MM.1S (cell line): ENCODE data around the gene ZDBF2.

Experiments used
- DNase-seq: peaks from one replicate; pipeline ENCODE4 v3.0.0-alpha.2; 2015
- H2AFZ ChIP-seq: fragments of 300-600 bp; sonication (generic); 2 replicates; pipeline ENCODE4 v1.6.0; 2016; ENCODE audit warnings: antibody characterized with exemption, low read length
- H3F3A ChIP-seq: fragments of 300-600 bp; sonication (generic); 2 replicates; pipeline ENCODE4 v1.6.1; 2016; ENCODE audit warnings: mild to moderate bottlenecking, antibody characterized with exemption, low read length, moderate library complexity, mixed read lengths; ENCODE audit not compliant: insufficient read depth
- H3K27ac ChIP-seq: fragments of 300-600 bp; sonication (generic); 2 replicates; pipeline ENCODE4 v1.5.1; 2016; ENCODE audit warnings: mild to moderate bottlenecking, low read length
- H3K27me3 ChIP-seq: fragments of 300-600 bp; sonication (generic); replicated peaks from 2 replicates; pipeline ENCODE4 v1.6.0; 2016; ENCODE audit warnings: low read length; ENCODE audit not compliant: insufficient read depth
- H3K36me3 ChIP-seq: fragments of 300-600 bp; sonication (generic); replicated peaks from 2 replicates; pipeline ENCODE4 v1.6.1; 2016; ENCODE audit warnings: mild to moderate bottlenecking, low read length, mixed read lengths; ENCODE audit not compliant: insufficient read depth
- H3K4me1 ChIP-seq: fragments of 300-600 bp; sonication (generic); 2 replicates; pipeline ENCODE4 v1.6.1; 2016; ENCODE audit warnings: low read length, mixed read lengths
- H3K4me2 ChIP-seq: fragments of 300-600 bp; sonication (generic); 2 replicates; pipeline ENCODE4 v1.6.0; 2016; ENCODE audit warnings: low read depth, low read length
- H3K4me3 ChIP-seq: fragments of 300-600 bp; sonication (generic); 2 replicates; pipeline ENCODE4 v1.5.1; 2016; ENCODE audit warnings: low read length, mixed read lengths
- H3K79me2 ChIP-seq: fragments of 300-600 bp; sonication (generic); 2 replicates; pipeline ENCODE4 v1.6.1; 2016; ENCODE audit warnings: mixed run types, low read length, mixed read lengths
- H3K9ac ChIP-seq: fragments of 300-600 bp; sonication (generic); 2 replicates; pipeline ENCODE4 v1.6.1; 2016; ENCODE audit warnings: low read length, mixed read lengths
- H3K9me2 ChIP-seq: fragments of 300-600 bp; sonication (generic); replicated peaks from 2 replicates; pipeline ENCODE4 v1.6.1; 2016; ENCODE audit warnings: mild to moderate bottlenecking, low read length, mixed read lengths; ENCODE audit not compliant: insufficient read depth
- H3K9me3 ChIP-seq: fragments of 300-600 bp; sonication (generic); replicated peaks from 2 replicates; pipeline ENCODE4 v1.6.1; 2016; ENCODE audit warnings: mild to moderate bottlenecking, low read length, mixed read lengths; ENCODE audit not compliant: insufficient read depth
- H4K20me1 ChIP-seq: fragments of 300-600 bp; sonication (generic); 2 replicates; pipeline ENCODE4 v1.6.1; 2016; ENCODE audit warnings: mild to moderate bottlenecking, low read length, moderate library complexity, mixed read lengths; ENCODE audit not compliant: insufficient read depth
- CTCF ChIP-seq: fragments of 300-600 bp; sonication (generic); IDR thresholded peaks from 2 replicates; pipeline ENCODE4 v1.5.1; 2016; ENCODE audit warnings: antibody characterized with exemption, low read length, mixed read lengths
- EZH2 ChIP-seq: fragments of 300-600 bp; sonication (generic); optimal IDR thresholded peaks from 2 replicates; pipeline ENCODE3; 2017; ENCODE audit warnings: low read depth, mild to moderate bottlenecking, antibody characterized with exemption, low read length, mixed read lengths
- EZH2phosphoT487 ChIP-seq: fragments of 300-600 bp; sonication (generic); IDR thresholded peaks from 2 replicates; pipeline ENCODE4 v1.6.1; 2018; ENCODE audit warnings: antibody characterized with exemption, low read length

ZDBF2 gene

GRCh38 chr2:206245265-206245672 is 29.2 kb upstream of the ZDBF2 start:
- Histone ChIP-seq H3K4me3 (no peak overlapping the region), H2AFZ (peak overlapping the region; percentile 24), H4K20me1 (no peaks in the 10 kb centered on the region), H3K4me1 (peaks cover 14% of the 10 kb centered on the region), H3K9me2 (no peaks in the 10 kb centered on the region), H3F3A (peaks cover 19% of the 10 kb centered on the region), H3K36me3 (no peaks in the 10 kb centered on the region), H3K79me2 (no peaks in the 10 kb centered on the region), H3K27me3 (no peaks in the 10 kb centered on the region), H3K27ac (peak overlapping the region; percentile 89), H3K9ac (peak overlapping the region; percentile 46; the same call in 1 of the 2 replicates), H3K9me3 (no peaks in the 10 kb centered on the region), H3K4me2 (peak overlapping the region; percentile 53; the same call in 1 of the 2 replicates)
- TF ChIP-seq EZH2 (no peak), EZH2phosphoT487 (no peak), CTCF (no peak)
- peak; percentile 88 for DNase-seq

GRCh38 chr2:206250041-206250897 is 24.2 kb upstream of the ZDBF2 start:
- H3K9ac ChIP-seq: no peak overlapping the region
- no peaks in the 10 kb centered on the region for H4K20me1 ChIP-seq
- no peaks in the 10 kb centered on the region for H3K9me2 ChIP-seq
- peaks cover 13% of the 10 kb centered on the region for H3F3A ChIP-seq
- no peaks in the 10 kb centered on the region for H3K79me2 ChIP-seq
- no peaks in the 10 kb centered on the region for H3K36me3 ChIP-seq
- TF ChIP-seq EZH2phosphoT487 (no peak), CTCF (no peak), EZH2 (no peak)
- H3K4me1 ChIP-seq: peaks cover 3% of the 10 kb centered on the region
- H3K4me3 ChIP-seq: no peak overlapping the region
- no peaks in the 10 kb centered on the region for H3K9me3 ChIP-seq
- no peak overlapping the region for H3K27ac ChIP-seq
- no peaks in the 10 kb centered on the region for H3K27me3 ChIP-seq
- no peak overlapping the region for H3K4me2 ChIP-seq
- H2AFZ ChIP-seq: no peak overlapping the region
- no peak for DNase-seq

- Histone ChIP-seq H3F3A (no peaks in the 10 kb centered on the region), H4K20me1 (no peaks in the 10 kb centered on the region), H2AFZ (no peak overlapping the region), H3K79me2 (no peaks in the 10 kb centered on the region), H3K9me2 (no peaks in the 10 kb centered on the region), H3K4me2 (no peak overlapping the region), H3K9ac (no peak overlapping the region), H3K27ac (no peak overlapping the region), H3K27me3 (no peaks in the 10 kb centered on the region), H3K4me1 (no peaks in the 10 kb centered on the region), H3K36me3 (no peaks in the 10 kb centered on the region), H3K9me3 (no peaks in the 10 kb centered on the region), H3K4me3 (no peak overlapping the region)
- DNase-seq: no peak
- no peak for TF ChIP-seq CTCF
- TF ChIP-seq EZH2phosphoT487: no peak
- TF ChIP-seq EZH2: no peak
These were observed 21.2 kb upstream of the ZDBF2 start for GRCh38 chr2:206253125-206253776.
